GM12878 (cell line): ENCODE data around the gene CLK1. TPM values are rescaled to one million over a fixed set of nuclear protein-coding genes. Genes with fewer than 3 reads are reported as not detected.

ENCODE experiments used
- ATAC-seq: fragments of 200-7000 bp; cut with Tn5 transposase; 3 replicates; pipeline ENCODE4 v1.9.1; 2020; ENCODE audit warnings: mild to moderate bottlenecking, moderate library complexity
- BruUV-seq: library from RNA; stranded (reverse); fragments of 400-500 nt; replicated peaks from 2 replicates; lab custom pipeline; 2021; lab: Mats Ljungman, UMichigan
- CTCF ChIA-PET: fragments of 300-600 bp; sonication (Branson Sonifier 250); formaldehyde crosslinking; extraction: SDS; loops from one replicate; lab custom pipeline; 2021; ENCODE audit warnings: inconsistent platforms; lab: Yijun Ruan, JAX
- POLR2A ChIA-PET: fragments of 350-600 bp; formaldehyde crosslinking; extraction: SDS; loops from one replicate; lab custom pipeline; 2021; ENCODE audit warnings: inconsistent platforms; lab: Charles Lee
- RAD21 ChIA-PET: fragments of 300-600 bp; sonication (Branson Sonifier 250); formaldehyde crosslinking; loops from one replicate; lab custom pipeline; 2023; ENCODE audit warnings: antibody characterized with exemption; ENCODE audit not compliant: unreplicated experiment; lab: Charles Lee
- SMC1A ChIA-PET: fragments of 300-600 bp; sonication (Branson Sonifier 250); formaldehyde crosslinking; loops from one replicate; lab custom pipeline; 2023; ENCODE audit not compliant: unreplicated experiment, uncharacterized antibody; lab: Charles Lee
- DNase-seq: peaks from one replicate; pipeline ENCODE4 v3.0.0-alpha.2; 2011; ENCODE audit warnings: low read depth, low spot score
- FAIRE-seq: peaks from 3 replicates; lab custom pipeline; 2011; peaks lifted over from hg19 to GRCh38; lab: Jason Lieb, UNC
- H2AFZ ChIP-seq: 2 replicates; pipeline ENCODE4 v1.6.0; 2011; ENCODE audit warnings: low read depth, low read length, control low read depth; ENCODE audit not compliant: control insufficient read depth
- H3K27ac ChIP-seq: 2 replicates; pipeline ENCODE4 v1.5.1; 2011; ENCODE audit warnings: control low read depth; ENCODE audit not compliant: control insufficient read depth, insufficient read depth
- H3K27me3 ChIP-seq, 2 experiments: replicated peaks in 1 of 2; 2 replicates each; pipeline versions ENCODE4 v1.6.0 to v1.6.1; 2011; ENCODE audit warnings: low read length in 1 of 2; ENCODE audit not compliant: control insufficient read depth in 2 of 2, insufficient read depth in 2 of 2
- H3K36me3 ChIP-seq, 2 experiments: 2 replicates each; pipeline ENCODE4 v1.5.1; 2011; ENCODE audit warnings: low read length in 1 of 2; ENCODE audit not compliant: control insufficient read depth in 2 of 2, insufficient read depth in 2 of 2
- H3K4me1 ChIP-seq: 2 replicates; pipeline ENCODE4 v1.6.1; 2011; ENCODE audit warnings: mild to moderate bottlenecking, low read length, moderate library complexity, mixed read lengths; ENCODE audit not compliant: control insufficient read depth, insufficient read depth
- H3K4me2 ChIP-seq: 2 replicates; pipeline ENCODE4 v1.6.0; 2011; ENCODE audit warnings: control low read depth; ENCODE audit not compliant: control insufficient read depth, insufficient read depth
- H3K4me3 ChIP-seq: fragments of 200-600 bp; sonication (generic); 2 replicates; pipeline ENCODE4 v1.5.1; 2016
- H3K79me2 ChIP-seq: 2 replicates; pipeline ENCODE4 v1.6.0; 2011; ENCODE audit warnings: low read length; ENCODE audit not compliant: control insufficient read depth, insufficient read depth
- H3K9ac ChIP-seq: 2 replicates; pipeline ENCODE4 v1.8.0; 2011; ENCODE audit warnings: low read length, control low read depth, mixed read lengths; ENCODE audit not compliant: control insufficient read depth, insufficient read depth
- H3K9me3 ChIP-seq: replicated peaks from 3 replicates; pipeline ENCODE4 v1.5.1; 2011; ENCODE audit warnings: mild to moderate bottlenecking, low read length; ENCODE audit not compliant: control insufficient read depth, insufficient read depth
- H4K20me1 ChIP-seq: 2 replicates; pipeline ENCODE4 v1.6.0; 2011; ENCODE audit not compliant: control insufficient read depth, insufficient read depth
- CBX3 ChIP-seq: fragments of 200-600 bp; sonication (generic); IDR thresholded peaks from 2 replicates; pipeline ENCODE4 v1.6.1; 2016; ENCODE audit warnings: low read depth, borderline replicate concordance
- EED ChIP-seq: sonication (generic); IDR thresholded peaks from 2 replicates; pipeline ENCODE4 v1.6.1; 2016; ENCODE audit warnings: antibody characterized with exemption, low read depth
- GATAD2B ChIP-seq: fragments of 450-650 bp; conservative IDR thresholded peaks from 2 replicates; pipeline ENCODE4 v1.6.1; 2017; ENCODE audit warnings: low read depth, mild to moderate bottlenecking, moderate library complexity
- IRF3 ChIP-seq: fragments of 450-650 bp; IDR thresholded peaks from 2 replicates; pipeline ENCODE4 v1.6.1; 2014; ENCODE audit warnings: mild to moderate bottlenecking
- IRF4 ChIP-seq: IDR thresholded peaks from 2 replicates; pipeline ENCODE4 v1.6.1; 2011; ENCODE audit warnings: low read depth, low read length
- JUND ChIP-seq: IDR thresholded peaks from 2 replicates; pipeline ENCODE4 v1.6.1; 2012; ENCODE audit warnings: low read depth, mild to moderate bottlenecking, low read length, improper control_type of control experiment, moderate library complexity
- KLF5 ChIP-seq: fragments of 450-650 bp; IDR thresholded peaks from 2 replicates; pipeline ENCODE4 v1.6.1; 2014; ENCODE audit warnings: mild to moderate bottlenecking; ENCODE audit not compliant: partially characterized antibody
- LARP7 ChIP-seq: fragments of 450-650 bp; IDR thresholded peaks from 2 replicates; pipeline ENCODE4 v1.6.1; 2017; ENCODE audit warnings: mild to moderate bottlenecking
- NBN ChIP-seq: fragments of 450-650 bp; IDR thresholded peaks from 2 replicates; pipeline ENCODE4 v1.6.1; 2016
- PRDM15 ChIP-seq: fragments of 450-650 bp; formaldehyde crosslinking; IDR thresholded peaks from 2 replicates; pipeline ENCODE4 v1.4.0; 2020; ENCODE audit warnings: mild to moderate bottlenecking, moderate library complexity
- SMAD1 ChIP-seq: fragments of 450-650 bp; IDR thresholded peaks from 2 replicates; pipeline ENCODE4 v1.6.1; 2018; ENCODE audit warnings: mild to moderate bottlenecking, low read depth; ENCODE audit not compliant: partially characterized antibody
- SPI1 ChIP-seq: IDR thresholded peaks from 2 replicates; pipeline ENCODE4 v1.6.1; 2011; ENCODE audit warnings: low read depth, mild to moderate bottlenecking, low read length, moderate library complexity, borderline replicate concordance; ENCODE audit not compliant: insufficient read depth
- SREBF2 ChIP-seq: IDR thresholded peaks from 2 replicates; pipeline ENCODE4 v1.6.1; 2012; ENCODE audit warnings: mild to moderate bottlenecking, low read length
- WRNIP1 ChIP-seq: IDR thresholded peaks from 2 replicates; pipeline ENCODE4 v1.6.1; 2011; ENCODE audit warnings: low read depth, low read length, improper control_type of control experiment, borderline replicate concordance
- ZBTB11 ChIP-seq: fragments of 450-650 bp; formaldehyde crosslinking; IDR thresholded peaks from 2 replicates; pipeline ENCODE4 v1.5.0; 2022; ENCODE audit warnings: mild to moderate bottlenecking, missing genetic modification characterization
- ZNF207 ChIP-seq: fragments of 450-650 bp; IDR thresholded peaks from 2 replicates; pipeline ENCODE4 v1.6.1; 2014; ENCODE audit warnings: antibody characterized with exemption, mild to moderate bottlenecking, borderline replicate concordance
- ZNF217 ChIP-seq: fragments of 450-650 bp; IDR thresholded peaks from 2 replicates; pipeline ENCODE4 v1.6.1; 2017; ENCODE audit warnings: antibody characterized with exemption, mild to moderate bottlenecking
- in situ Hi-C: fragments of 300-500 bp; cut with MboI; formaldehyde crosslinking; loops from 9 replicates; pipeline ENCODE4 v1.14.3; 2018; ENCODE audit warnings: mixed read lengths
- intact Hi-C: fragments of 100-400 bp; cut with micrococcal nuclease; formaldehyde crosslinking; loops from one replicate; pipeline ENCODE4 v1.14.2; 2022; ENCODE audit not compliant: unreplicated experiment
- polyA plus RNA-seq, 11 experiments: library from polyadenylated mRNA; depleted of rRNA in 4 of 11; unstranded in 6 of 11; stranded (reverse) in 5 of 11; fragments of >200 nt; fragmentation: Nextera tagmentation in 4 of 11; fragmentation: Illumina TruSeq in 1 of 11; extraction: Ambion mirVana in 4 of 11; extraction: Trizol in 1 of 11; gene quantifications; 1 replicate in 1 of 11; 2 replicates in 10 of 11; pipeline versions ENCODE4 v1.2.1 to v1.2.3, GENCODE V29; 2011 to 2016; ENCODE audit warnings: inconsistent platforms in 2 of 11, missing spikeins in 2 of 11, low read depth in 1 of 11
- total RNA-seq, 4 experiments: library from RNA; depleted of rRNA in 3 of 4; stranded (reverse); fragments of >200 nt in 3 of 4; fragmentation: Illumina TruSeq in 1 of 4; extraction: Trizol in 1 of 4; gene quantifications; 2 replicates each; pipeline versions ENCODE4 v1.2.1 to v1.2.3, GENCODE V29; 2013 to 2021

The CLK1 gene
- total and polyA plus RNA-seq, 10 of the 15 experiments (the other 5 are each of a cell fraction or from before 2014, with no cell fraction given) = 61.2 to 221 (median 80.1) TPM

- FAIRE-seq = no peak
- POLR2A ChIA-PET = no interaction called here
- in situ Hi-C loops (no loop called here), intact Hi-C loops (no loop called here)
- Histone ChIP-seq H3K4me3 (no peak overlapping the region), H2AFZ (no peak overlapping the region), H3K27me3 (no peaks in the 10 kb centered on the region), H3K36me3 (peaks cover 5 to 44% of the 10 kb centered on the region in 2 experiments), H3K27ac (no peak overlapping the region), H3K79me2 (no peaks in the 10 kb centered on the region), H4K20me1 (no peaks in the 10 kb centered on the region), H3K9ac (no peak overlapping the region), H3K4me2 (no peak overlapping the region), H3K4me1 (no peaks in the 10 kb centered on the region), H3K9me3 (no peaks in the 10 kb centered on the region)
- DNase-seq = no peak
- no peak for ATAC-seq
- CTCF ChIA-PET = interaction anchor here (1.0 to 1.5 kb wide), 3 partner anchors 9 to 278 kb away, joined by 3 to 4 read pairs (median 3); no protein-coding TSS in a partner anchor
- RAD21 ChIA-PET = no interaction called here
- SMC1A ChIA-PET = interaction anchor here (0.5 kb wide), 1 partner anchor 14 kb away, joined by 3 read pairs; no protein-coding TSS in a partner anchor
- BruUV-seq = no TSS peak
- TF ChIP-seq EED (no peak), IRF4 (no peak), SMAD1 (no peak), ZNF217 (no peak), SREBF2 (no peak), KLF5 (no peak), JUND (no peak), IRF3 (no peak), LARP7 (no peak), ZBTB11 (CRISPR knock-in tag) (no peak), NBN (no peak), ZNF207 (no peak), SPI1 (no peak), PRDM15 (CRISPR knock-in tag) (no peak), WRNIP1 (no peak), GATAD2B (no peak), CBX3 (no peak)
Measured at GRCh38 chr2:200899482-200899881, 35.0 kb upstream of the CLK1 start.
